C4-2B (cell line): ENCODE data around the gene MMP17.

Source experiments
- H3K27ac ChIP-seq: fragments of 450-650 bp; 2 replicates; pipeline ENCODE4 v1.5.1; 2017
- ZFX ChIP-seq: fragments of 450-650 bp; IDR thresholded peaks from 2 replicates; pipeline ENCODE4 v1.6.1; 2017
- TF ChIP-seq, protein P1 (sequence below): fragments of 450-650 bp; conservative IDR thresholded peaks from 2 replicates; pipeline ENCODE4 v1.5.1; 2017; ENCODE audit warnings: mild to moderate bottlenecking

MMP17 gene

DNA sequence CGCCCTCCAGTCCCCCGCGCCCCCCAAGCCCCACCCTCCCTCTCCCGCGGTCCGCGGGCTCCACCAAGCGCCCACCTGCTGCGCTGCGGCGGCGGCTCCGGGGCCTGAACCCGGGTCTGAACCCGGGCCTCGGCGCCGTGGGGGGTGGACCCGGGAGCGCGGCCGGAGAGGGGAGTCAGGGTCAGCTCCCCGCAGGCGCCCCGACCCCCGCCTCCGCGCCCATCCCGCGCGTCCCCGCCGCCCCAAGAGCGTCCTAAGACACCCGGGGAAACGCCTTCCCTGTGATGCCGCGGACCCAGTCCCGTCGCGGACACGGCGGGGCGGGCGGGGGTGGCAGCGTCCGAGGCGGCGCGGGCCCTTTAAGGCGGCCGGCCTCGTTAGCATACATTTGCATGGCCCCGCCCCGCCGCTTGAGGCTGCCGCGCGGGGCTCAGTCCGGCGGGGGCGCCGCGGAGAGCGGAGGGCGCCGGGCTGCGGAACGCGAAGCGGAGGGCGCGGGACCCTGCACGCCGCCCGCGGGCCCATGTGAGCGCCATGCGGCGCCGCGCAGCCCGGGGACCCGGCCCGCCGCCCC, at the start of gene MMP17:
Gene MMP17, plus strand, starts transcription at position 433 of the 574 bp plus-strand sequence. Its CDS starts 102 bp downstream, at position 535.
- no peak for TF ChIP-seq ZFX
- TF ChIP-seq, protein P1, sequence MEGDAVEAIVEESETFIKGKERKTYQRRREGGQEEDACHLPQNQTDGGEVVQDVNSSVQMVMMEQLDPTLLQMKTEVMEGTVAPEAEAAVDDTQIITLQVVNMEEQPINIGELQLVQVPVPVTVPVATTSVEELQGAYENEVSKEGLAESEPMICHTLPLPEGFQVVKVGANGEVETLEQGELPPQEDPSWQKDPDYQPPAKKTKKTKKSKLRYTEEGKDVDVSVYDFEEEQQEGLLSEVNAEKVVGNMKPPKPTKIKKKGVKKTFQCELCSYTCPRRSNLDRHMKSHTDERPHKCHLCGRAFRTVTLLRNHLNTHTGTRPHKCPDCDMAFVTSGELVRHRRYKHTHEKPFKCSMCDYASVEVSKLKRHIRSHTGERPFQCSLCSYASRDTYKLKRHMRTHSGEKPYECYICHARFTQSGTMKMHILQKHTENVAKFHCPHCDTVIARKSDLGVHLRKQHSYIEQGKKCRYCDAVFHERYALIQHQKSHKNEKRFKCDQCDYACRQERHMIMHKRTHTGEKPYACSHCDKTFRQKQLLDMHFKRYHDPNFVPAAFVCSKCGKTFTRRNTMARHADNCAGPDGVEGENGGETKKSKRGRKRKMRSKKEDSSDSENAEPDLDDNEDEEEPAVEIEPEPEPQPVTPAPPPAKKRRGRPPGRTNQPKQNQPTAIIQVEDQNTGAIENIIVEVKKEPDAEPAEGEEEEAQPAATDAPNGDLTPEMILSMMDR: peak; percentile 24; the same call in 1 of the 2 replicates
- no peak within 1 kb of the TSS for H3K27ac ChIP-seq

DNA sequence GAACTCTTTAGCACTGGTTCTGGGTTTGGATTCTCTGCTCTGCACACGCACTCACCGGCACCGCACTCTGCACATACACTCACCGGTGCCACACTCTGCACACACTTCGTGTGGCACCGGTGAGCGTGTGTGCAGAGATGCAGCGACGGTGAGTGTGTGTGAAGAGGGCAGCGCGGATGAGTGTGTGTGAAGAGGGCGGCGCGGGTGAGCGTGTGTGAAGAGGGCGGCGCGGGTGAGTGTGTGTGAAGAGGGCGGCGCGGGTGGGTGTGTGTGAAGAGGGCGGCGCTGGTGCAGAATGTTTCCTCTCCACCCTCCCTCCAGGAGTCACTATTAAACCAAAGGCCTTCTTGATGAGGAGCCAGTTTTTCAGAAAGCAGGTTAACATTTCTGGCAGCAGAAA, 49.2 kb upstream of the MMP17 start:
- TF ChIP-seq ZFX: no peak
- TF ChIP-seq, protein P1: no peak

DNA sequence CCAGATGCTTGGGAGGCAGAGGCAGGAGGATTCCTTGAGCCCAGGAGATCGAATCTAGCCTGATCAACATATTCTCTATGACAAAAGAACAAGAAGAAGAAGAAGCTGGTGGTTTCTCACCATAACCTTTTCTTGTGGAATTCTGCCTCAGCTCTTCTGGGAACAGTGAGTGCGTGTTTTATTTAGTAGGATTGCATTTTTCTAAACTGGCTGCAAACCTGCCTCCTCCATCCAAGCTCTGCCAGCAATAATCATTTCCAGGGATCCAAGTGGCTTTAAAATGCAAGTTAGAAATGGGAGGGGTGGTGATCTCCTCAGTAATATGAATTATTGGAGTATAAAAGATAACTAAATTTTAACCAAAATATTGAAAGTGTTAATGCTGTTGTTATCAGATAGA, 46.1 kb upstream of the MMP17 start:
- TF ChIP-seq, protein P1: no peak
- TF ChIP-seq ZFX: no peak
- no peak overlapping the region for H3K27ac ChIP-seq

More for the DNA sequence above, 49.2 kb upstream of the MMP17 start:
- no peak overlapping the region for H3K27ac ChIP-seq

- no peak for TF ChIP-seq ZFX
- TF ChIP-seq, protein P1: no peak
Measured at GRCh38 chr12:131783915-131784541, 44.2 kb upstream of the MMP17 start.

DNA sequence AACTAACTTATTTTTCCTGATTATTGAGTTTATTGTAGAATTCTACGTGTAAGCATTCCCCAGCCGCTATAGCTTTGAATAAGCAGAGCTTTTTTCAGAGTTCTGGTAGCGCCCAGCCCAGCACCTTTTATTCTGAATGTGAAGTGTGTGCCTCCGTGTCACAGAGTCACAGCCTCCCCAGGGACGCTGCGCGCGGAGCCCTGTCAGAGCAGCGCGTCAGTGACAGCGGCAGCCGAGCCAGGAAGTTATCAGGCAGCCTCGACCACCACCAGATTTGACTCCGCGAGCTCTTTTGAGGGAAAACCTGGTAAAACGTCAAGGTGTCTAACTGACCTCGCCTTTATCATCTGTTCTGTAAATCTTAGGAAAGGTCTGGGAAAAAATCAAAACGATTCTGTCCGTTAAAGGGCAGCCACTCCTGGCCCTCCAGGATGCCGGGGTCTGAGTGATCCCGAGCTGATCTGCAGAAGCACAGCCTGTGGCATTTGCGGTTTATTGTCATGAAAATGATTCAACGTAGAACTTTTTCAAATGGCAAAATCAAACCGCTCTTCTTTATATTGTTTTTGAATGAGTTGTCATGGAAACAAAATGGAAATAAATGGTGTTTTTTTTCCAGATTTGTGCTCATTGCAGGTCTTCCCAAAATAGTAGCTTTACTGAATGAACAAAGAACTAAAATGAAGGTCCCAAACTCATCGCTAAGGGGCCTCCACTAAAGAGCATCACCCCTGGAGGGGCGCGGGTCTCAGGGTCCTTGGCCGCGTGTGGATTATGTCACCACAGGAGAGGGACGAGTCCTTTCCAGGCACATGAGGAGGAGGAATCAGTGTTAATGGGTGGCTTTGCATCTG, 43.1 kb upstream of the MMP17 start:
- no peak overlapping the region for H3K27ac ChIP-seq
- TF ChIP-seq, protein P1: no peak
- TF ChIP-seq ZFX: no peak

More at GRCh38 chr12:131783915-131784541, 44.2 kb upstream of the MMP17 start:
- H3K27ac ChIP-seq: no peak overlapping the region

- TF ChIP-seq, protein P1: no peak
- TF ChIP-seq ZFX: no peak
- H3K27ac ChIP-seq: no peak overlapping the region
Measured at GRCh38 chr12:131785763-131786330, 42.3 kb upstream of the MMP17 start.
